ENCODE data around the gene ALK.
A peak's percentile ranks its signal among the peaks of the same experiment; 100 is the strongest.

ALK gene

GRCh38 chr2:29482348-29482747, 439.0 kb downstream of the ALK start:
- DNase-seq = no peak

GRCh38 chr2:29481313-29481712, 440.1 kb downstream of the ALK start:
- no peak for DNase-seq

- peak; percentile 61 to 64 for DNase-seq
Measured at GRCh38 chr2:29480426-29480825, 441.0 kb downstream of the ALK start.

GRCh38 chr2:29479401-29479800, 442.0 kb downstream of the ALK start:
- no peak for DNase-seq

GRCh38 chr2:29478641-29479040, 442.7 kb downstream of the ALK start:
- no peak for DNase-seq

- no peak for DNase-seq
Measured at GRCh38 chr2:29477186-29477585, 444.2 kb downstream of the ALK start.

GRCh38 chr2:29475499-29475898, 445.9 kb downstream of the ALK start:
- DNase-seq = no peak

- DNase-seq = no peak
Measured at GRCh38 chr2:29469961-29470360, 451.4 kb downstream of the ALK start.

GRCh38 chr2:29469516-29469915, 451.9 kb downstream of the ALK start:
- DNase-seq = no peak

GRCh38 chr2:29463181-29463900, 458.0 kb downstream of the ALK start:
- no peak for DNase-seq

- DNase-seq = no peak
Measured at GRCh38 chr2:29462293-29462692, 459.1 kb downstream of the ALK start.

- no peak for DNase-seq
Measured at GRCh38 chr2:29460190-29460589, 461.2 kb downstream of the ALK start.

GRCh38 chr2:29459445-29460179, 461.8 kb downstream of the ALK start:
- no peak for DNase-seq

GRCh38 chr2:29456429-29456828, 465.0 kb downstream of the ALK start:
- no peak for DNase-seq

GRCh38 chr2:29455200-29455860, 466.1 kb downstream of the ALK start:
- peak; percentile 56 to 78 for DNase-seq

- no peak for DNase-seq
Measured at GRCh38 chr2:29452036-29452435, 469.4 kb downstream of the ALK start.

GRCh38 chr2:29450596-29451222, 470.7 kb downstream of the ALK start:
- DNase-seq = peak; percentile 21 to 29

- peak in 1 of 2 experiments; percentile 3 for DNase-seq
Measured at GRCh38 chr2:29449499-29449898, 471.9 kb downstream of the ALK start.

- DNase-seq = no peak
Measured at GRCh38 chr2:29448096-29448688, 473.2 kb downstream of the ALK start.

- DNase-seq = no peak
Measured at GRCh38 chr2:29447513-29447912, 473.9 kb downstream of the ALK start.

GRCh38 chr2:29446847-29447246, 474.5 kb downstream of the ALK start:
- no peak for DNase-seq

GRCh38 chr2:29444150-29444549, 477.2 kb downstream of the ALK start:
- no peak for DNase-seq

GRCh38 chr2:29443627-29444026, 477.8 kb downstream of the ALK start:
- DNase-seq = peak; percentile 44 to 50
